ENCODE results near the gene MUC5B. TPM values are rescaled to one million over a fixed set of nuclear protein-coding genes. Genes with fewer than 3 reads are reported as not detected.

Gene MUC5B
- total and polyA plus RNA-seq, 2 donors (not counting 3 experiments of a cell fraction or from before 2014, with no cell fraction given), result not detected

GRCh38 chr11:1232021-1232882, 9.4 kb downstream of the MUC5B start:
- Histone ChIP-seq H3K4me3 (replicated peaks in 1 of 3; ENCODE audit: insufficient read depth in 1 of 3, low read depth in 1 of 3, low read length in 3 of 3) (no peak overlapping the region), H3K9me3 (replicated peaks; ENCODE audit: control insufficient read depth, insufficient read depth, low read length) (no peaks in the 10 kb centered on the region), H3K9me1 (replicated peaks; ENCODE audit: control insufficient read depth, extremely low read depth, insufficient read depth, low read length) (no peaks in the 10 kb centered on the region), H4K20me1 (replicated peaks; ENCODE audit: control insufficient read depth, extremely low read depth, insufficient read depth, low read length) (no peaks in the 10 kb centered on the region), H3K27me3 (ENCODE audit: control insufficient read depth in 2 of 2, insufficient read depth in 2 of 2, low read length in 2 of 2) (no peaks in the 10 kb centered on the region), H3K79me2 (ENCODE audit: control insufficient read depth, insufficient read depth, low read length) (no peaks in the 10 kb centered on the region), H3K9ac (replicated peaks; ENCODE audit: extremely low read depth, insufficient read depth, low read length) (no peak overlapping the region), H2AFZ (ENCODE audit: low read depth, low read length) (no peak overlapping the region), H3K36me3 (ENCODE audit: control insufficient read depth in 2 of 2, extremely low read depth in 1 of 2, insufficient read depth in 2 of 2, low read length in 2 of 2) (no peaks in the 10 kb centered on the region), H3K4me1 (ENCODE audit: control insufficient read depth, extremely low read depth, insufficient read depth, low read length) (no peaks in the 10 kb centered on the region), H3K4me2 (ENCODE audit: insufficient read depth, low read length) (no peak overlapping the region), H3K27ac (ENCODE audit: insufficient read depth, low read depth, low read length) (no peak overlapping the region)
- ChIA-PET CTCF (no interaction called here), POLR2A (no interaction called here)
- FAIRE-seq (no peak), DNase-seq (ENCODE audit: low read depth, low spot score) (no peak)
- dilution Hi-C loops (cut with MboI; ENCODE audit: extremely low pct_ligation_motif_present, low sequenced_read_pairs), result no loop called here
- no peak for TF ChIP-seq JUN (IDR thresholded peaks at IDR 0.05; ENCODE audit: borderline replicate concordance, insufficient read depth, insufficient read length, low read depth)
- no peak for TF ChIP-seq EZH2 (IDR thresholded peaks at IDR 0.05; ENCODE audit: borderline replicate concordance, low read depth, low read length, severe bottlenecking)
- no peak for TF ChIP-seq FOS (IDR thresholded peaks at IDR 0.05; ENCODE audit: borderline replicate concordance, insufficient read depth, low read length)
- no peak for TF ChIP-seq MYC (IDR thresholded peaks at IDR 0.05; ENCODE audit: low read depth, low read length)
- TF ChIP-seq, protein P1, sequence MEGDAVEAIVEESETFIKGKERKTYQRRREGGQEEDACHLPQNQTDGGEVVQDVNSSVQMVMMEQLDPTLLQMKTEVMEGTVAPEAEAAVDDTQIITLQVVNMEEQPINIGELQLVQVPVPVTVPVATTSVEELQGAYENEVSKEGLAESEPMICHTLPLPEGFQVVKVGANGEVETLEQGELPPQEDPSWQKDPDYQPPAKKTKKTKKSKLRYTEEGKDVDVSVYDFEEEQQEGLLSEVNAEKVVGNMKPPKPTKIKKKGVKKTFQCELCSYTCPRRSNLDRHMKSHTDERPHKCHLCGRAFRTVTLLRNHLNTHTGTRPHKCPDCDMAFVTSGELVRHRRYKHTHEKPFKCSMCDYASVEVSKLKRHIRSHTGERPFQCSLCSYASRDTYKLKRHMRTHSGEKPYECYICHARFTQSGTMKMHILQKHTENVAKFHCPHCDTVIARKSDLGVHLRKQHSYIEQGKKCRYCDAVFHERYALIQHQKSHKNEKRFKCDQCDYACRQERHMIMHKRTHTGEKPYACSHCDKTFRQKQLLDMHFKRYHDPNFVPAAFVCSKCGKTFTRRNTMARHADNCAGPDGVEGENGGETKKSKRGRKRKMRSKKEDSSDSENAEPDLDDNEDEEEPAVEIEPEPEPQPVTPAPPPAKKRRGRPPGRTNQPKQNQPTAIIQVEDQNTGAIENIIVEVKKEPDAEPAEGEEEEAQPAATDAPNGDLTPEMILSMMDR (IDR thresholded peaks at IDR 0.05; ENCODE audit: extremely low read depth in 1 of 2, insufficient read depth in 1 of 2, low read depth in 1 of 2, low read length in 2 of 2), result no peak
- no peak for TF ChIP-seq POLR2AphosphoS5 (IDR thresholded peaks at IDR 0.05; ENCODE audit: insufficient read depth, low read depth, low read length)
- no peak for TF ChIP-seq MAX (IDR thresholded peaks at IDR 0.05; ENCODE audit: insufficient read depth, insufficient read length)
- TF ChIP-seq POLR2A (IDR thresholded peaks at IDR 0.05; ENCODE audit: low read depth, low read length), result no peak
- TF ChIP-seq GATA2 (IDR thresholded peaks at IDR 0.05; ENCODE audit: insufficient read depth, insufficient read length, low read depth, low read length), result no peak
- intact Hi-C loops (cut with micrococcal nuclease), result no loop called here
- BruUV-seq (replicated peaks), result no TSS peak

All from endothelial cell of umbilical vein (primary cell).